ENCODE data around the gene FOXO6. TPM values are rescaled to one million over a fixed set of nuclear protein-coding genes. Genes with fewer than 3 reads are reported as not detected.

Gene FOXO6
- total RNA-seq, 1 donor from 2014 or later, result 9.9 TPM

- Mint-ChIP-seq H3K27ac (peak overlapping the region; percentile 75), H3K4me3 (peak overlapping the region; percentile 81), H3K27me3 (peaks cover 25% of the 10 kb centered on the region), H3K4me1 (ENCODE audit: unreplicated experiment) (peaks cover 38% of the 10 kb centered on the region), H3K9me3 (no peaks in the 10 kb centered on the region), H3K36me3 (peaks cover 3% of the 10 kb centered on the region)
- no peak for DNase-seq (ENCODE audit: extremely low spot score, unreplicated experiment)
- TF ChIP-seq CTCF (conservative IDR thresholded peaks at IDR 0.05), result no peak
These were observed 3.4 kb downstream of the FOXO6 start for GRCh38 chr1:41364442-41365319.

DNA sequence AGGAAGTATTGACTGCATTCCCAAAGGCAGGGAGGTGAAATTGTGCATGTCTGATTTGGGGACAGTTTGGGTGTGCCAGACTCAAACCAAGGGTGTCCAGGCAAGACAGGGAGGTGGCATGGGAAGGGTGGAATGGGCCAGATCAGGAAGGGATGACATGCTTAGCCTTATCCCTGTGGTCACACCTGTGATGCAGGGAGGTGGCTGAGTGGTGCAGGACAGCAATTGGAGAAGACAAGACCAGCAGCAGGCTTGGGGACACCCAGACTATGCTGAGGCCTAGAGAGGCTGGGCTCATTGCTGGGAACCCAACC is 4.0 kb downstream of the FOXO6 start:
- Mint-ChIP-seq H3K4me3 (peak overlapping the region; percentile 81), H3K27me3 (peaks cover 25% of the 10 kb centered on the region), H3K9me3 (no peaks in the 10 kb centered on the region), H3K36me3 (peaks cover 3% of the 10 kb centered on the region), H3K4me1 (ENCODE audit: unreplicated experiment) (peaks cover 35% of the 10 kb centered on the region), H3K27ac (peak overlapping the region; percentile 75)
- DNase-seq (ENCODE audit: extremely low spot score, unreplicated experiment), result no peak
- no peak for TF ChIP-seq CTCF (conservative IDR thresholded peaks at IDR 0.05)

GRCh38 chr1:41365772-41366454 is 4.7 kb downstream of the FOXO6 start:
- Mint-ChIP-seq H3K27ac (peak overlapping the region; percentile 75), H3K27me3 (peaks cover 25% of the 10 kb centered on the region), H3K9me3 (no peaks in the 10 kb centered on the region), H3K4me3 (peak overlapping the region; percentile 81), H3K36me3 (peaks cover 3% of the 10 kb centered on the region), H3K4me1 (ENCODE audit: unreplicated experiment) (peaks cover 36% of the 10 kb centered on the region)
- DNase-seq (ENCODE audit: extremely low spot score, unreplicated experiment), result no peak
- TF ChIP-seq CTCF (conservative IDR thresholded peaks at IDR 0.05), result no peak

DNA sequence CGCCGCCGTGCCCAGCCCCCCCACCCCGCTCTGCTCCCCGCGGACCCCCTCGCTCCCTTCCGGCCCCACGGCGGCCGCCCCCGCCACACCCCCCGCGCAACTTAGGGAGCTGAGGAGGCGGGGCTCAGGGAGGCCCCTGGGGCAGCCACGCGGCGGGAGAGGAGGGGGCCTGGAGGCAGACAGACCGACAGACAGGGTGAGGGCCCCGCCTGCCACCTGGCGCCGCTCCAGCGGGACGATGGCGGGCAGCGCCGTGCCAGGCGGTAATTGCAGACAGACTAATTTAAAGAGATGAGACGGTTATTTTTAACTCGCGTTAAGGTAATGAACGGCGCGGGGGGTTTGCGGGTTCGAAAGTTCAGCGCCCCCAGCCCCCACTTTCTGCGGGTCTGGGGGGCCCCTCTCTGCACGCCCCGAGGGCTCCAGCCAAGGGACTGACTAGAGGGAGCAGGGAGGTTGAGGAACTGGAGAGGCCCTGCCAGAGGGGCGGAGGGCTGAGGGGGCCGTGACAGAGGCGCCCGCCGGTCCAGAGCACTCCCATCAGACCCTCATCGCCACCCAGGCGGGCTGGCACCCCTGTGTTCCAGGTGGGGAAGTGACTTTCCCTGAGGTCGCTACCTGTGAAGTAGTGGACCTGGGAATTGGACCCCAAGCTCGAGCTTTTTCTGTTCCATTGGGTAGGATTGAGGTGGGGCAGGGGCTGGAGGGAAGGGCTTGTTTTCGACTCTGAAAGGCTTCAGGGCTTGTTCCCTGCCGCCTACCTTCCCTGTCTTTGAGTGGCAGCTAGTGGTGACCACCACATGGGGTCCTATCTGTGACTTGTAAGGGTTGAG is 5.4 kb downstream of the FOXO6 start:
- TF ChIP-seq CTCF (conservative IDR thresholded peaks at IDR 0.05), result no peak
- Mint-ChIP-seq H3K27ac (peak overlapping the region; percentile 61), H3K27me3 (peaks cover 25% of the 10 kb centered on the region), H3K4me3 (peak overlapping the region; percentile 79), H3K4me1 (ENCODE audit: unreplicated experiment) (peaks cover 41% of the 10 kb centered on the region), H3K9me3 (no peaks in the 10 kb centered on the region), H3K36me3 (peaks cover 3% of the 10 kb centered on the region)
- DNase-seq (ENCODE audit: extremely low spot score, unreplicated experiment), result no peak

DNA sequence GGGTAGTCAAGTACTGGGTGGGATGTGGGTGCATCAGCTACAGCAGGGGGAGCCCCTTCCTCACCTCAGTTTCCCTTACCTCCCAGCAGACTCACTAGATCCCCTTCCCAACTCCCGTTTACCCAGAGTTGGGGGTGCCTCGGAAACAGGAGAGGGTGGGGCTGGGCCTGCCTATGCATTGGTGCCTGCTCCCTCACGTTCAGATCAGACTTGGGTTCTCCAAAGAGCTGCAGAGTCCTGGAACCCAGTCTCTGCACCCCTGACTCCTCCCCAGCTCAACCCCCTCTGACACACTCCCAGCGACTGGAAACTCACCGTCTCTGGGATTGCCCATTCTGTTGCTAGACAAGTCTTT is 6.0 kb downstream of the FOXO6 start:
- H3K36me3 Mint-ChIP-seq, result peaks cover 3% of the 10 kb centered on the region
- no peak for TF ChIP-seq CTCF (conservative IDR thresholded peaks at IDR 0.05)
- peaks cover 45% of the 10 kb centered on the region for H3K4me1 Mint-ChIP-seq (ENCODE audit: unreplicated experiment)
- H3K4me3 Mint-ChIP-seq, result peak overlapping the region; percentile 79
- no peak for DNase-seq (ENCODE audit: extremely low spot score, unreplicated experiment)
- peak overlapping the region; percentile 61 for H3K27ac Mint-ChIP-seq
- H3K27me3 Mint-ChIP-seq, result peaks cover 25% of the 10 kb centered on the region
- no peaks in the 10 kb centered on the region for H3K9me3 Mint-ChIP-seq
